T1000 (cell line): ENCODE data around the gene NPPA.

Source experiments
- DNase-seq: peaks from one replicate; lab custom pipeline; 2025; ENCODE audit warnings: mixed read lengths; lab: John Stamatoyannopoulos, UW

NPPA gene

GRCh38 chr1:11874258-11874562 is 26.6 kb upstream of the NPPA start:
- no peak for DNase-seq

GRCh38 chr1:11873395-11874257 is 26.0 kb upstream of the NPPA start:
- DNase-seq, result no peak

- no peak for DNase-seq
Measured at GRCh38 chr1:11872545-11872944, 25.0 kb upstream of the NPPA start.

- no peak for DNase-seq
Measured at GRCh38 chr1:11869650-11870207, 22.1 kb upstream of the NPPA start.

- no peak for DNase-seq
Measured at GRCh38 chr1:11869104-11869503, 21.5 kb upstream of the NPPA start.

GRCh38 chr1:11868331-11868980 is 20.9 kb upstream of the NPPA start:
- DNase-seq, result no peak

GRCh38 chr1:11862890-11863289 is 15.3 kb upstream of the NPPA start:
- DNase-seq, result no peak

GRCh38 chr1:11860587-11860986 is 13.0 kb upstream of the NPPA start:
- no peak for DNase-seq

GRCh38 chr1:11860083-11860482 is 12.5 kb upstream of the NPPA start:
- no peak for DNase-seq

GRCh38 chr1:11858968-11859871 is 11.6 kb upstream of the NPPA start:
- DNase-seq, result peak; percentile 42

GRCh38 chr1:11858613-11858967 is 11.0 kb upstream of the NPPA start, which contains the start of gene NPPB:
NPPB (minus strand) TSS chr1:11858945; CDS start chr1:11858833, 112 bp downstream.
- DNase-seq, result no peak

GRCh38 chr1:11858158-11858557 is 10.6 kb upstream of the NPPA start:
- DNase-seq, result no peak

- DNase-seq, result no peak
Measured at GRCh38 chr1:11857164-11857851, 9.7 kb upstream of the NPPA start.

- DNase-seq, result no peak
Measured at GRCh38 chr1:11856698-11857097, 9.1 kb upstream of the NPPA start.

GRCh38 chr1:11855430-11855829 is 7.8 kb upstream of the NPPA start:
- DNase-seq, result no peak

- DNase-seq, result no peak
Measured at GRCh38 chr1:11854519-11854918, 6.9 kb upstream of the NPPA start.

GRCh38 chr1:11851180-11851579 is 3.6 kb upstream of the NPPA start:
- DNase-seq, result no peak

GRCh38 chr1:11850156-11850555 is 2.6 kb upstream of the NPPA start:
- no peak for DNase-seq

- DNase-seq, result no peak
Measured at GRCh38 chr1:11848373-11848700, 754 bp upstream of the NPPA start.

- no peak for DNase-seq
Measured at GRCh38 chr1:11845641-11846335, 1.8 kb downstream of the NPPA start.
